Measurements from ENCODE around the gene MARCHF3. TPM values are rescaled to one million over a fixed set of nuclear protein-coding genes. Genes with fewer than 3 reads are reported as not detected.

MARCHF3 gene
- total RNA-seq, 2 experiments from 2014 or later: 1.1 to 1.5 TPM

DNA sequence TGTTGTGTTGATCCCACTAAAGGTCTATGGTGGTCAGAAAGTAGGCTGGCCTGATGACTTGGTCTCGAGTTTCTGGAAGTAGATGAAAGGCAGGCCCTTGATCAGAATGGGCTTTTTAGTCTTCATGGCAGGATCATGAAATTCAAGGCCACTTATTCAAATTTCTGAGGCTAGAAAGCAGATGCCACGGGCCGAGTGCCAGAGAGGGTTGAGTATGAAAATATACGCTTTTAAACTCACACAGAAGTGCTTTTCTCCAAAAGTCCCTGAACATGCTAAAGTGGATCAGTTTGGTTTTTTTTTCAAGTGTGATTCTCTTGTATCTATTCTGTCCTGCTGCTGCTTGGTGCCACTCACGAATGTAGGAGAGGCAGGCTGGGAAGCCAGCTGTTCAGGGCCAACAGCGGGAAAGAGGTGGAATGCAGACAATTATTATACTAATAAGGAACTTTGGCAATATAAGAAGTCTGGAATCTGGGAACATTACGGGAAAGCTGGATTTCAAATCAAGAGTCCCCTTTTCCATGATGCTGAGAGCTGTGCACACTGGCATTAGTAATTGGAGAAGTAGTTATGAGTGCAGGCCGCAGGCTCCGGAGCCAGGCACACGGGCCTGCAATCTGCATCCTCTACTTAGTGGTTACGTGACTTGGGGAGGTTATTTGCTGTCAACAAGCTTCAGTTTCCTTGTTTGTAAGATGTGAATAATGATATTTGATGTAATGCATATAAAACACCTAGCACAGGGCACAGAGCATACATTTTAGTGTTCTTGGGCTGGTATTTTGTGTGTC, 157.6 kb downstream of the MARCHF3 start:
- Mint-ChIP-seq H3K9me3 (no peaks in the 10 kb centered on the region), H3K36me3 (ENCODE audit: low read depth) (peaks cover 7% of the 10 kb centered on the region), H3K27ac (no peak overlapping the region), H3K27me3 (no peaks in the 10 kb centered on the region), H3K4me3 (no peak overlapping the region), H3K4me1 (peaks cover 11% of the 10 kb centered on the region)
- no peak for DNase-seq
- CTCF ChIA-PET: no interaction called here
- POLR2A ChIA-PET: no interaction called here

DNA sequence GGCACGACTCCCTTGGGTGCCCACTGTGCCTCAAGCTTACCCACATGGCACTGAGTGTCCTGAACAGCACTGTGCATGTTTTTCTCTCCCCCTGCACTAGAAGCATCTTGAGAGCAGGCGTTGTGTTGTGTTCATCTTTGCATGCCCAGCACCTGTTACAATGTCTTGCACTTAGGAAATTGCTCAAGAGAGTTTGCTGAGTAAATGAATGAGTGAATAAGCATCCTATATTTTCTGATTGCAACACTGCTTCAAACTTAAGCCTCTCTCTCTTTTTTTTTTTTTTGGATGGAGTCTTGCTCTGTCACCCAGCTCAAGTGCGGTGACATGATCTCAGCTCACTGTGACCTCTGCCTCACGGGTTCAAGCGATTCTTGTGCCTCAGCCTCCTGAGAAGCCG, 158.9 kb downstream of the MARCHF3 start:
- ChIA-PET CTCF (interaction anchor here (1.0 kb wide), 1 partner anchor 10 kb away, joined by 4 read pairs; no protein-coding TSS in a partner anchor), POLR2A (no interaction called here)
- no peak overlapping the region for H3K27ac Mint-ChIP-seq
- peaks cover 11% of the 10 kb centered on the region for H3K4me1 Mint-ChIP-seq
- peaks cover 7% of the 10 kb centered on the region for H3K36me3 Mint-ChIP-seq (ENCODE audit: low read depth)
- H3K27me3 Mint-ChIP-seq: no peaks in the 10 kb centered on the region
- DNase-seq: no peak
- H3K9me3 Mint-ChIP-seq: no peaks in the 10 kb centered on the region
- H3K4me3 Mint-ChIP-seq: no peak overlapping the region

DNA sequence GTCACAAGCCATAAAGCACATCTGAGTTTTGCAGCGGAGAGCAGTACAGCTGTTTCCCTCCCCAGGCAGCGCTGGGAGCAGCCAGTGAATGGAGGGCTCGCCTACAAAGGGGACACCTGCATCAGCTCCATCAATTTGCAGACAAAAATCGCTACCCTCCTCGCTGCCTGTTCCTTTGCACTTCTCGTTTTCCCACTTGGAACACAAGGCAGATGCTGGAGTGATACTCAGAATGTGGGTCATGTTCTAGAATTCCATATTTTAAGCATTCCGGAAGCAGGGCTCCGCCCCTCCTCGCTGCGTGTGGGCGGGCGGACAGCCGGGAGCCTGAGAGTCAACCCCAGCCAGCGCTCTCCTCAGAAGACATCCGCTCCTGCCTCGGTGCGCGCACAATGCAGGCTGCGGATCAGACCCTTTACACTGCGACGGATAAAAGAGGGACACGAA, 161.3 kb downstream of the MARCHF3 start:
- ChIA-PET CTCF (interaction anchor here (1.2 kb wide), 1 partner anchor 20 kb away, joined by 3 read pairs; no protein-coding TSS in a partner anchor), POLR2A (interaction anchor here (0.6 kb wide), 1 partner anchor 15 kb away, joined by 3 read pairs; no protein-coding TSS in a partner anchor)
- H3K27ac Mint-ChIP-seq: peak overlapping the region; percentile 81
- H3K36me3 Mint-ChIP-seq (ENCODE audit: low read depth): peaks cover 14% of the 10 kb centered on the region
- H3K4me1 Mint-ChIP-seq: peaks cover 11% of the 10 kb centered on the region
- no peaks in the 10 kb centered on the region for H3K9me3 Mint-ChIP-seq
- H3K4me3 Mint-ChIP-seq: peak overlapping the region; percentile 54
- no peaks in the 10 kb centered on the region for H3K27me3 Mint-ChIP-seq
- DNase-seq: peak; percentile 27

DNA sequence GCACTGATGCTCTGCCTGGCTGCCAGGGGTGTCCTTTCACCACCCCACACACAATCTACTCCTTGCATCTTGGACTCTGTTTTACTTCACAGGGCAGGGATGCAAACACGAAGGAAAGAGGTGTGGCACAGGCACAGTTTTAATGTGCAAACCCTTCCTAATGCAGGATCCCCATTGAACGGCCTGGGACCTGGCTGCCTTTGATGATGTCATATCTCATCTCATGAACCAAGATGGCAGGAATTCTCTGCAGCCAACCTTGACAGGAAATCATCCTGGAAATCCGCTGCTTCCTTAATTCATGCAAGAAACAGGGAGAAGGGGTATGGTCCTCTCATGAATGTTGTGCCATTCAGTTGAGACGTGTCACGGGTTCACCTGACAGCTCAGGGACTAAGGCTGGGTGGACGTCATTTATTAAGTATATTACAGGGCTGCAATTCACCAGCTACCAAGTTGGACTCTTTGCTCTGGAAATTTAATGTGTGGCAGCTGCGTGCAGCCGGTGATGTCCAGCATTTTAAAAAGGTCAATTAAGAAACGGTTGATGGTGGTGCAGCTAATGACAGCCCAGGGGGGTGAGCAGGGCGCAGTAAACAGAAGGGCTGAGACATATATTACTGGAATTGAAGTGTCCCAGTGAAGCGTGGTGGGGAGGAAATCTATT, 161.9 kb downstream of the MARCHF3 start:
- ChIA-PET CTCF (interaction anchor here (1.2 kb wide), 1 partner anchor 19 kb away, joined by 3 read pairs; no protein-coding TSS in a partner anchor), POLR2A (interaction anchor here (0.6 kb wide), 1 partner anchor 15 kb away, joined by 3 read pairs; no protein-coding TSS in a partner anchor)
- Mint-ChIP-seq H3K9me3 (no peaks in the 10 kb centered on the region), H3K4me1 (peaks cover 11% of the 10 kb centered on the region), H3K36me3 (ENCODE audit: low read depth) (peaks cover 16% of the 10 kb centered on the region), H3K27me3 (no peaks in the 10 kb centered on the region), H3K4me3 (peak overlapping the region; percentile 54), H3K27ac (no peak overlapping the region)
- no peak for DNase-seq

DNA sequence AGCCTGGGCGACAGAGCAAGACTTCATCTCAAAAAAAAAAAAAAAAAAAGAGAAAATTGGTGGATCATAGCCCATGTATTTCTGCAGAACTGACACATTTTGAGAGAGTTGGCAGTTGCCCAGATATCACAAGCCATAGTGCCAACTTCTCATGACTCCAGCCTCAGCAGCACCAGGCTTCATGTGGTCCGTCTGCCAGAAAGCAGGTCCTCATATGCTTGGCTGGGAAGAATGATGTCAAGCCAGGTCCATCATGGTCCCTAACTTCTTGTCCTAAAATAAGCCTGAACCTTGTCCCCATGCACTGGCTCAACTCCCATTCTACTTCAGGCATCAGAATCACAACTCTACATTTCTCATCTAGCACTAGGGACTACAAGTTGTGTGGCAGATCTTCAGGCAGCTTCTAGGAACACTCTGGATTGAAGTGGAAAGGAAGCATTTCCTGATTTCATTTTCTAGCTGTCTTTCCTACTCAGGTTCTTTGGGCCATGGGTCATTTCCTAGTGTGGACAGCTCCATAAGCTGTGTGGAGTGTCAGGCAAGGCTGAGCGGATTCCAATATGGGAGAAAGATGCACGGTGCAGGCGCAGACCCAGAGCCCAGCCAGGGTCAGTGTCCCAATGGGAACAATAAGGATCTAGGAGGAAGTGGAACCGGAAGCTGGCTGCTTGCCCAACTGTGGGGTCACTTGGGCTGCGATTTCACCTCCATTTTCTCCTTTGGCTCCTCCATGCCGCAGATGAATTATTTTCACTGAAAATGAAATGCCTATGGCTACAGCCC, 163.3 kb downstream of the MARCHF3 start:
- Mint-ChIP-seq H3K27me3 (no peaks in the 10 kb centered on the region), H3K27ac (no peak overlapping the region), H3K36me3 (ENCODE audit: low read depth) (peaks cover 24% of the 10 kb centered on the region), H3K4me1 (peaks cover 13% of the 10 kb centered on the region), H3K9me3 (no peaks in the 10 kb centered on the region), H3K4me3 (no peak overlapping the region)
- ChIA-PET POLR2A (no interaction called here), CTCF (interaction anchor here (0.9 kb wide), 1 partner anchor 9 kb away, joined by 3 read pairs; no protein-coding TSS in a partner anchor)
- DNase-seq: no peak

DNA sequence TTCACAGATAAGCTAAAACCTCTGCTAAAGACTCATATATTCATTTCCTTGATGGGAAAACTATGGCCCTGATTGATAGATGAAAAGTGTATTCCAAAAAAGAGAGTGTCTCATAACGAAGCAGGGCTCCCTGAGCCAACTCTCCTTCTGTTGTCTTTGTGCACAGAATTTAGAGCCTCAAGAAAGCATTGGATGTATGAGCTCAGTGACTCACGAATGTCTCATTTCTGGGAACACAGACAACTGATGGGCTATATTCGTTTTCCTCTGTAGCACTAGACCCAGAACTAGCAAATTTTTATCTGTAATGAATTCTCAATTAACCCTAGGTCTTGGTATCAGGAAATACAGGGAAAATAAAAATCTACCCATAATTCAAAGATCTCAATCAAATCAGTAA, 165.1 kb downstream of the MARCHF3 start:
- CTCF ChIA-PET: interaction anchor here (1.2 to 1.3 kb wide), 2 partner anchors 10 to 11 kb away, joined by 3 read pairs; no protein-coding TSS in a partner anchor
- no peaks in the 10 kb centered on the region for H3K9me3 Mint-ChIP-seq

DNA sequence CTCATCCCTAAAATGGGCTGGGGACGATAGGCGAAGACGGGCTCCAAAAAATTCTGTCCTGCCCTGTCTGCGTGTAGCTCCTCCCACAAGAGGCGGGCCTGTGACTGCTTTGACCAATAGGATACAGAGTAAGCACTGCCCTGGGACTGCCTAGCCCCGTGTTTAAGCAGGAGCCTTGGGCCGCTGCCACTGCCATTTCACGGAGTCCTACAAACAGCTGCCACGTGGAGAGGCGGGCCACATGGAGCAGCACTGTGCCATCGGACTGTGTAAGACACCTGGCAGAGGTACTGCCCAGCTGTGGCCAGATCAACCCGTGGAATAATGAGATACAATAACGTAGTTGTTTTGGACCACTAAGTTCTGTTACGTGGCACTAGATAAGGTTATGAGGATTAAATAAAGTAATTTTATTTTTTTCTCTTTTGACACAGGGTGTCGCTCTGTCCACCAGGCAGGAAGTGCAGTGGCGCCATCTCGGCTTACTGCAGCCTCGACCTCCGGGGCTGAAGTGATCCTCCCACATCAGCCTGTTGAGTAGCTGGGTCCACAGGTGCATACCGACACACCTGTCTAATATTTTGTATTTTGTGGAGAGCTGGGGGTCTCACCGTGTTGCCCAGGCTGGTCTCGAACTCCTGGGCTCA, 166.2 kb downstream of the MARCHF3 start:
- DNase-seq: no peak
- Mint-ChIP-seq H3K36me3 (ENCODE audit: low read depth) (peaks cover 26% of the 10 kb centered on the region), H3K9me3 (no peaks in the 10 kb centered on the region), H3K4me3 (no peak overlapping the region), H3K27ac (no peak overlapping the region), H3K27me3 (no peaks in the 10 kb centered on the region), H3K4me1 (peaks cover 11% of the 10 kb centered on the region)
- POLR2A ChIA-PET: no interaction called here
- CTCF ChIA-PET: interaction anchor here (1.2 to 1.3 kb wide), 3 partner anchors 8 to 19 kb away, joined by 3 to 4 read pairs (median 3); no protein-coding TSS in a partner anchor

More for the DNA sequence above, 165.1 kb downstream of the MARCHF3 start:
- no peaks in the 10 kb centered on the region for H3K27me3 Mint-ChIP-seq
- no peak overlapping the region for H3K27ac Mint-ChIP-seq
- H3K4me1 Mint-ChIP-seq: peaks cover 13% of the 10 kb centered on the region
- H3K4me3 Mint-ChIP-seq: no peak overlapping the region
- no peak for DNase-seq
- peaks cover 26% of the 10 kb centered on the region for H3K36me3 Mint-ChIP-seq (ENCODE audit: low read depth)
- POLR2A ChIA-PET: no interaction called here

DNA sequence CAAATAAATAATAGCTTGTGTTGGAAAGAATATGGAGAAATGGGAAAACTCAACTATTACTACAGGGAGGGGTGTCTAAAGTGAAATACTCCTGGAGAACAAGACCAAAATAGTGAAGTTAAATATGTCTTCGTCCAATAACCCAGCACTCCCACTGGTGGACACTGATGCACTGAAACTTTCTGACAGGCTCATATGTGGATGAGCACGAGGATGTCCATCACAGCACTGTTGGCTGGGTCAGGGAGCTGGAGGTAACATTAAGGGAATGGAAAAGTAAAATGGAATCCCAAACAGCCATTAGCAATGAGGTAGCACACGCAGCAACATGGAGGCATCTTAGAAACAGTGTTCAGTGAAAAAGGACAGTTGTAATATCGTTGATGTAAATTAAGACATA, 167.0 kb downstream of the MARCHF3 start:
- Mint-ChIP-seq H3K4me3 (no peak overlapping the region), H3K36me3 (ENCODE audit: low read depth) (peaks cover 26% of the 10 kb centered on the region), H3K27me3 (no peaks in the 10 kb centered on the region), H3K4me1 (peaks cover 3% of the 10 kb centered on the region), H3K9me3 (no peaks in the 10 kb centered on the region), H3K27ac (no peak overlapping the region)
- ChIA-PET CTCF (interaction anchor here (1.3 kb wide), 2 partner anchors 10 to 20 kb away, joined by 4 to 5 read pairs; no protein-coding TSS in a partner anchor), POLR2A (no interaction called here)
- DNase-seq: no peak

DNA sequence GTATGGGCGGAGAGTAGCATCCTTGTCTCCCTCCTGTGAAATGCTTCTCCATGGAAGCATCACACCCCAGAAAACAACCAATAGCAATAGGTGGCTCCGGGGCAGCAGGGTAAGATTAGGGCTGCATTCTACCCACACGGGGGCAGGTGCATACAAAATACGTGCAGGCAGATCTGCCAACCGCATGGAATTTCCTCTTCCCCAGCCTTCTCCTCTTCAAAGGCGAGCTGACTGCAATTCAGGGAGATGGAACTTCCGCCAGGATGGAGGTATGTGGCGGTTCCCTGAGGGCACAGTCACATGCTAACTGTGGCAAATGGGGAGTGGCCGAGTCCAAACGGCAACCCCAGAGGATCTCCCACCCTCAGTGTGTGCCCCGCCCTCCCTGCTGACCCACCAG, 171.9 kb downstream of the MARCHF3 start:
- Mint-ChIP-seq H3K9me3 (peaks cover 3% of the 10 kb centered on the region), H3K27me3 (no peaks in the 10 kb centered on the region), H3K4me1 (peaks cover 22% of the 10 kb centered on the region), H3K27ac (no peak overlapping the region), H3K36me3 (ENCODE audit: low read depth) (peaks cover 40% of the 10 kb centered on the region), H3K4me3 (no peak overlapping the region)
- no peak for DNase-seq
- ChIA-PET CTCF (no interaction called here), POLR2A (no interaction called here)

DNA sequence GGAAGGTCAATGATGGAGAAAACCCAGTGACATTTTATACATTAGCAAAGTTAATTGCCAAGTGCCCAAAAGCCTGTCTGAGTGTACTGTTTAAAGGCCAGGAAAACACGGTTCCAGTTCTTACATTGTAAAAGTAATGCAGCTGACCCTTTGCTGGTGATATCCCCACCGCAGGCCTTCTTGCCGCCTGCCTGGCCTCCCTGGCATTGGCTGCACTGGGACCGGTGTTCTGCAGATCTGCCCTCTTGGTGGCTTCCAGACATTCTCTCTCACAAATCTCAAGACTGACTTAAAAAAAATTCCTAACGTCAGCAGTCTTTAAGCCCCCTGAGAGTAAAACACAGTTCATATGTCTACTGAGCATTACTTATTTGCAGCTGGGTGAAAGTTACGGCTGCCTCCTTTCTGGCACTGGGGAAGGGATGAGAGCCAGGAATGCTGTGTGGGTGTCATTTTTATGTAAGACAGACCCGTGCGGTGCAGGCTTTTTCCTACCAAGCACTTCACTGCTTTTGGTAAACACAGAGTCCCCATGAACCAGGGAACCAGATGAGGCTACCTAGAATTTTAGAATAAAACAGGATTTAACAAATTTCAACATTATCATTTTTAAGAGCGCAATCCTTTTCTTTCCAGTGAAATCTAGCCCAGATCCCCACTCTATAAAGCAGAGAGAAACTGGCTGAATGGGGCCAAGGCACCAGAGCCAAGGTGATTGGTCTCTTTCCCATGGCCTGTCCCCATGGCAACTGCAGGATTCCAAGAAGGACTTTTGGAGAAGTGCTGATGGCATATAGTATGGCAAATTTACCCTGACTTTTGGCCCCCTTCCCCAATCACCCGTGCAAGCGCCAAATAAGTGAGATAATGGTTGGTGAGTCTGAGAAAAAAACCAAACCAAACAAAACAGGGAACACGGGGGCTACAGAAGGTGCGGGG, 172.6 kb downstream of the MARCHF3 start:
- H3K4me1 Mint-ChIP-seq: peaks cover 28% of the 10 kb centered on the region
- CTCF ChIA-PET: interaction anchor here (1.1 kb wide), 1 partner anchor 23 kb away, joined by 3 read pairs; no protein-coding TSS in a partner anchor
- H3K27ac Mint-ChIP-seq: no peak overlapping the region

DNA sequence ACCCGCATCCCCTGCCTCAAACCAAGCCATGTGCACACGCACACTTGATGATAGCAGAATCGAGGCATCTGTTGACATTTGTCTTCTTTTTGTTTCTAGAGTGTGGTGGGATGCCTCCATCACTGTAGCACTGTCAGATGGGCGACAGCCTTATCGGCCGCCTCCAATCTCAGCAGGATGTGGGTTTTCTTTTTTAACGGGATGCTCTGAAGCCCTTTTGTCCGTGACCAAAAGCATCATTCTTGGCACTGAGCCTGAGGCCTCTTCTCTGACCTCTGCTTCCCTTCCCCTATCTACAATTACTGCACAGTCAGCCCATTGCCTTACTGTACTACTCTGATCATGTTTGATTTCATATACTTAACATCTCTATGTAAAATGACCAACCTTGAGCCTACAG, 175.1 kb downstream of the MARCHF3 start:
- DNase-seq: peak; percentile 19
- CTCF ChIA-PET: interaction anchor here (0.6 to 1.0 kb wide), 2 partner anchors 10 to 189 kb away, joined by 3 read pairs; no protein-coding TSS in a partner anchor
- POLR2A ChIA-PET: no interaction called here
- H3K4me3 Mint-ChIP-seq: no peak overlapping the region
- peaks cover 3% of the 10 kb centered on the region for H3K9me3 Mint-ChIP-seq
- peak overlapping the region; percentile 82 for H3K27ac Mint-ChIP-seq
- no peaks in the 10 kb centered on the region for H3K27me3 Mint-ChIP-seq
- peaks cover 43% of the 10 kb centered on the region for H3K36me3 Mint-ChIP-seq (ENCODE audit: low read depth)
- peaks cover 51% of the 10 kb centered on the region for H3K4me1 Mint-ChIP-seq

More for the DNA sequence above, 172.6 kb downstream of the MARCHF3 start:
- POLR2A ChIA-PET: no interaction called here
- Mint-ChIP-seq H3K27me3 (no peaks in the 10 kb centered on the region), H3K9me3 (peaks cover 3% of the 10 kb centered on the region), H3K36me3 (ENCODE audit: low read depth) (peaks cover 38% of the 10 kb centered on the region), H3K4me3 (no peak overlapping the region)
- no peak for DNase-seq

Measured in activated CD4-positive, alpha-beta T cell treated with anti-CD3 and anti-CD28 coated beads, Interleukin-2, amount 10 ng/mL, durations not matched to agents 7 days and 5 days (primary cell).